ENCODE results near the gene PFDN1.

PFDN1 gene

DNA sequence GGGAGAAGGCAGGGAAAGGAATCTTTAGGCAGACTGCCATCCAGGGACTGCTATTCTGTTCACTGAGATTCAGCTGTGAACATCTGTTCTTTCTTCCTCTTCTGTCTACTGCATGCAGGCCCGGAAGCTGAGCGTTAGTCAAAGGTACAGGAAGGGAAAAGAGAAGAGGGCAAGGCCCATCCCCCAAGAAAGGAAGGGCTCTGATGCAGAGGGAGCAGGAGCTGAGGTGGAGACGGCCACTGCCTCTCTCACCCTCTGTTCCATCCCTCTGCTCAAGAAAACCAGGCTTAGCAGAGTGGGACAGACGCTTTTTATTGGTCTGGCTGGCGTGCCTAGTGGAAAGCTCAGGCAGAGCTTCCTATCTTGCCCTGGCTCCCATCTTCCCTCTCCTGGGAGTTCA lies 57.6 kb downstream of the PFDN1 start:
- H3K9me3 ChIP-seq (ENCODE audit: control insufficient read depth, insufficient read depth, low read depth, low read length), result no peaks in the 10 kb centered on the region

DNA sequence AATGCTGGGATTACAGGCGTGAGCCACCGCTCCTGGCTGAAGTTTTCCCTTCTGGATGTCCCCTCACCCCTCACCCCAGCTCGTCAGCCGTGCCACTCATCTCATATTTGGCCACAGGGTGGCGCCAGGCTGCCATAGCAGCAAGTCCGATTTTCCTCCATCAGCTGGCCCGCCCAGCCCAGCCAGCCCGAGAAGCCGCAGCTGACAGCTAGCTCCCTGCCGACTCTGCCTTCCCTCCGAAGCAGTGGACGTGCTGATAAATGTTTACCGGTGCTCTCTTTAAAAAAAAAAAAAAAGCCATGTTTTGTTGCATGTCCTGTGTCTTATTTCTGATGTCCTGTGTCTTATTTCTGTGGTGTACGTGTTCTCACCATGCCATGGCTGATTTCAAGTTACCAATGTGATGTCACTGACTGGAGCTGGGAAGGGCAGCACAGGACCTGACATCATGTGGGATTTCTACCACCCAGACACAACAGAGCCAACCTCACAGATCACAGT lies 58.3 kb downstream of the PFDN1 start:
- Histone ChIP-seq H3K9me3 (ENCODE audit: control insufficient read depth, insufficient read depth, low read depth, low read length) (no peaks in the 10 kb centered on the region), H3K9ac (ENCODE audit: low read length) (no peak overlapping the region), H3K4me3 (ENCODE audit: low read depth, low read length) (no peak overlapping the region), H3K4me1 (ENCODE audit: control insufficient read depth, insufficient read depth, low read length) (peaks cover 36% of the 10 kb centered on the region), H3K27ac (ENCODE audit: low read depth, low read length) (no peak overlapping the region), H3K27me3 (ENCODE audit: control insufficient read depth, insufficient read depth, low read length) (no peaks in the 10 kb centered on the region), H3K36me3 (ENCODE audit: control insufficient read depth, insufficient read depth, low read length) (peaks cover 10% of the 10 kb centered on the region)

More for the DNA sequence above, 57.6 kb downstream of the PFDN1 start:
- Histone ChIP-seq H3K9ac (ENCODE audit: low read length) (no peak overlapping the region), H3K27me3 (ENCODE audit: control insufficient read depth, insufficient read depth, low read length) (no peaks in the 10 kb centered on the region), H3K36me3 (ENCODE audit: control insufficient read depth, insufficient read depth, low read length) (peaks cover 14% of the 10 kb centered on the region), H3K4me3 (ENCODE audit: low read depth, low read length) (no peak overlapping the region), H3K4me1 (ENCODE audit: control insufficient read depth, insufficient read depth, low read length) (peaks cover 36% of the 10 kb centered on the region), H3K27ac (ENCODE audit: low read depth, low read length) (no peak overlapping the region)

DNA sequence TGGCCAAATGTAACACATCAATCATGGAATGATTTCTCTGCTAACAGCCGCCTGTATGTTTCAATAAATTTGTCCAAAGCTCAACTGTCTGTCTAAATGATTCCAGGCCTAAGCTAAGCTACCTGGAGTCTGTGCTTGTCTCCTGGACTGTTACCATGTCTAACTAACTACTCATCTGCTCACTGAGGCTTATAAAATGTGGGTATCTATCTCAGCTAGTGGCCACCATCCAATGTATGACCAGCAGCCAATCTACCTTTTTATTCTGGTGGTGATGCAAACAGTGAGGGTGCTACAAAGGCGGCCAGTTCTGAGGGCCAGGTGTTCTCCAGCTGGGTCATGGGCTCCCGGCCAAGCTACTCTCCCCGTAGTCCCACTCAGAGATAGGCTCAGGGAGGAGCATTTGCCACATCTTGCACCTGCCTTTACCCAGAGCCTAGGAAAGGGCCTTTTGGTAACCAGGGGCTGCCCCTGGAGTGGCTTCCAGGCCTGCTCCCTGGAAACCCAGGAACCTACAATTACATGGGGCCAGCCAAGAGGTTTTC lies 59.1 kb downstream of the PFDN1 start:
- Histone ChIP-seq H3K9ac (ENCODE audit: low read length) (no peak overlapping the region), H3K27me3 (ENCODE audit: control insufficient read depth, insufficient read depth, low read length) (no peaks in the 10 kb centered on the region), H3K4me3 (ENCODE audit: low read depth, low read length) (no peak overlapping the region), H3K27ac (ENCODE audit: low read depth, low read length) (no peak overlapping the region), H3K36me3 (ENCODE audit: control insufficient read depth, insufficient read depth, low read length) (peaks cover 10% of the 10 kb centered on the region), H3K4me1 (ENCODE audit: control insufficient read depth, insufficient read depth, low read length) (peaks cover 36% of the 10 kb centered on the region), H3K9me3 (ENCODE audit: control insufficient read depth, insufficient read depth, low read depth, low read length) (no peaks in the 10 kb centered on the region)

DNA sequence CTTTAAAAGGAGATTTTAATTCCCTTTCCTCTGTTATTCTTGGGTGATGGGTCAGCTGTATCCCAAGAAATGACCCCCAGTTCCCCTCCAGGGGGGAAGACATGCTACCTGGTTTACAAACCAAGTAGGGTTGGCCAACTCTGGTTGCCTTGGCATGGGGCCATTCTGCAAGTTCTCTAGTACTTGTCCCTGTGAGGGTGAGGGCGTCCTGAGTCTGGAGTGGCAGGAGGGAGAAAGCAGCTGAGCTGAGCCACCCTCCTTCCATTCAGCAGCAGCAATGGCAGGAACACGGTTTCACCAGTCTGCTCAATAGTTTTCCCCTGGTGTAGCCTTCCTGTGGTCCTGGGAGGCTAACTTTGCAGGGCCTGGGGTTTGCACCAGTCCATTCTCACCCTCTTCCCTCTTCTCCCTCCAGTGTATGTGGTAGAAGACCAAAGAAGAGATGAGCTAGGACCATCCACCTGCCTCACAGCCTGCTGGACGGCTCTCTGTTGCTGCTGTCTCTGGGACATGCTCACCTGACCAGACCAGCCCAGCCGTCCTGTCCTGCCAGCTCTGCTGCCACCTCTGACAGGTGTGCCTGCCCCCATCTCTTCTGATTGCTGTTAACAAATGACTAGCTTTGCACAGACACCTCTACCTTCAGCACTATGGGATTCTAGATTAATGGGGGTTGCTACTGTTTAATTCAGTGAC lies 59.9 kb downstream of the PFDN1 start:
- Histone ChIP-seq H3K9me3 (ENCODE audit: control insufficient read depth, insufficient read depth, low read depth, low read length) (no peaks in the 10 kb centered on the region), H3K27me3 (ENCODE audit: control insufficient read depth, insufficient read depth, low read length) (no peaks in the 10 kb centered on the region), H3K4me1 (ENCODE audit: control insufficient read depth, insufficient read depth, low read length) (peaks cover 36% of the 10 kb centered on the region), H3K4me3 (ENCODE audit: low read depth, low read length) (no peak overlapping the region), H3K27ac (ENCODE audit: low read depth, low read length) (no peak overlapping the region), H3K36me3 (ENCODE audit: control insufficient read depth, insufficient read depth, low read length) (peaks cover 10% of the 10 kb centered on the region), H3K9ac (ENCODE audit: low read length) (no peak overlapping the region)

DNA sequence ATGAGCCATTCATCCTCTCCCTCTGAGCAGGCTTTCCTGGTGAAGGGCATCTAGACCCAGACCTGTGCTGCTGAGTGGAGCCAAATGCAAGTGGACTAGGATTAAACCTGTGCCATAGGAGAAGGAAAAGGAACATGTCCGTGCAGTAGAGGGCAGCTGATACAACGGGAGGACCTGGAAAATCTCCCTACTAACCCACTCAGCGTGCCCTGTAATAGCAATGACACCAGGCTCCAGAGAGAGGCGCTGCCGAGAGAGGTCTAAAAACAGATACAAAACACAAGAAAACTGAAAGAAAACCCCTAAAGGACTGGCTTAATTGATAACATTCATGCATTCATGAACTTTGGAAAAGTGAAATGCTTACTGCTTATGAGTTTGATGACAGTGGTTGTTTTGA lies 60.8 kb downstream of the PFDN1 start:
- H3K27me3 ChIP-seq (ENCODE audit: control insufficient read depth, insufficient read depth, low read length), result no peaks in the 10 kb centered on the region
- H3K36me3 ChIP-seq (ENCODE audit: control insufficient read depth, insufficient read depth, low read length), result peaks cover 10% of the 10 kb centered on the region
- no peak overlapping the region for H3K9ac ChIP-seq (ENCODE audit: low read length)
- H3K4me3 ChIP-seq (ENCODE audit: low read depth, low read length), result no peak overlapping the region
- H3K27ac ChIP-seq (ENCODE audit: low read depth, low read length), result no peak overlapping the region
- peaks cover 36% of the 10 kb centered on the region for H3K4me1 ChIP-seq (ENCODE audit: control insufficient read depth, insufficient read depth, low read length)
- no peaks in the 10 kb centered on the region for H3K9me3 ChIP-seq (ENCODE audit: control insufficient read depth, insufficient read depth, low read depth, low read length)

DNA sequence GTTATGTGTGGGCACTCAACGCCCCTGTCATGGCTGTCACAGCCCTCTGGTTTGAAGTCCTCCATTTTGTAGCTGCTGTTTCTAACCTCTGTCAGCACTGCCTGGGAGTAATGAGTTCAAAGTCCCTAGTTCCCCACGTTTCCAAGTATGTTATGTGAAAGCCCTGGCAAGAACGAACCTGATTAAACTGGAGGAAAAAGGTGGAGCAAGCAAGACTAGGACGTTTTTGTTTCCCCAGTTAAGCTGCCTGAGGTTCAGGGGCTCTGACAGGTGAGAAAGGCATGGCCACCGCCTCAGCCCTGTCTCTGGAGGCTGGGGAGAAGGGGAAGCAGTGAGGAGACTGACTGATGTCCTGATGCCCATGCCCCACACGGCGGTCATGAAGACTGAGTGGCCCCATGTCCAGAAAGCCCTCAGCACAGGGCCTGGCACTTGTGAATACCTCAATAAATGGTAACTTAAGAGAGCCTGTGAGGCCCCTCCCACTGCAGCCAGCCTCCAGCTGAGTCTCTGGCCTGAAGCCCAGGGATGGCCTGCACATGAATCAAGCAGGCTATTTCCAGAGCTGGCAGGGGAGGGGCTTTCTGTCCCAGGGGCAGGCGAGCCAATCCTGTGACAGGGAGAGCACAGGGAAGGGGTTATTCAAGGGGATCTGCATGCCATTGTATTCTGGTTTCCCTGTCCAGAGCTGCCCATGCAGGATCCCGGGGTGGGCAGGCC lies 61.8 kb downstream of the PFDN1 start:
- no peak overlapping the region for H3K27ac ChIP-seq (ENCODE audit: low read depth, low read length)
- H3K9ac ChIP-seq (ENCODE audit: low read length), result no peak overlapping the region
- H3K4me1 ChIP-seq (ENCODE audit: control insufficient read depth, insufficient read depth, low read length), result peaks cover 28% of the 10 kb centered on the region
- no peak overlapping the region for H3K4me3 ChIP-seq (ENCODE audit: low read depth, low read length)
- H3K36me3 ChIP-seq (ENCODE audit: control insufficient read depth, insufficient read depth, low read length), result peaks cover 10% of the 10 kb centered on the region
- H3K27me3 ChIP-seq (ENCODE audit: control insufficient read depth, insufficient read depth, low read length), result no peaks in the 10 kb centered on the region
- H3K9me3 ChIP-seq (ENCODE audit: control insufficient read depth, insufficient read depth, low read depth, low read length), result no peaks in the 10 kb centered on the region

DNA sequence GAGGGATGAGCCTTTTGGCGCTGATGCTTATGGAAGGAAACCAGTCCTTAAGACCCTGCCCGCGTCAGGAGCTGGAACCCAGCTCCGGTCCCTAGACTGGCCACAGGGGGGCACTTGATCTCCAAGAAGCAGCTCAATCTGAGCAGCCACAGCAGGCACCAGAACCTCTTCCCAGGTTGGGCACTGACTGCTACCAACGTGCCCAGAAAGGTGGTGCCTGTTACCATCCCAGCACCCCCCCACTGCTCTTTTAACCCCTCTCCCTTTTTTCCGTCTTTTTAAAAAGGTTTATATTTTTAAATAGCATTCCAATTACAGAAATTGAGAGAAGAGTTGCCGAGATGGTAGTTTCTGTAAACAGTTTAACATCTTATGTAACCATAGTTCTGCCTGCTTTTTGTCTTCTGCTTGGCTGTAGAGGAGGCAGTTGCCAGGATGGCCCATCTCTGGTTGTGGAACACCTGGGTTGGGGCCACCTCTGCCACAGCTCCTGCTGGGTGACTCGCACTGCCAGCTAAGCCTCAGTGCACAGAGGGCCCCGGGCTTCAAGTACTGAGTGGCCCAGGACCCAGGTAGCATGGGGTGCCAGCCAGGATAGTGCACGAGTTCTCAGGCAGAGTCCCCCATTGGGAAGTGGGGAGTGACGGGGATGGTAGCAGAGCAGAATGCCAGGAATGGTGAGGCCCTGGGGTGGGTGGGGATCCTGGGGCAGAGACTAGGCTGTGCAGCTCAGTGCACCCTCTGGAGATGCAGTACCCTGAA lies 62.8 kb downstream of the PFDN1 start:
- Histone ChIP-seq H3K9ac (ENCODE audit: low read length) (no peak overlapping the region), H3K9me3 (ENCODE audit: control insufficient read depth, insufficient read depth, low read depth, low read length) (no peaks in the 10 kb centered on the region), H3K27me3 (ENCODE audit: control insufficient read depth, insufficient read depth, low read length) (no peaks in the 10 kb centered on the region), H3K27ac (ENCODE audit: low read depth, low read length) (no peak overlapping the region), H3K4me1 (ENCODE audit: control insufficient read depth, insufficient read depth, low read length) (peaks cover 20% of the 10 kb centered on the region), H3K4me3 (ENCODE audit: low read depth, low read length) (no peak overlapping the region), H3K36me3 (ENCODE audit: control insufficient read depth, insufficient read depth, low read length) (peaks cover 10% of the 10 kb centered on the region)

DNA sequence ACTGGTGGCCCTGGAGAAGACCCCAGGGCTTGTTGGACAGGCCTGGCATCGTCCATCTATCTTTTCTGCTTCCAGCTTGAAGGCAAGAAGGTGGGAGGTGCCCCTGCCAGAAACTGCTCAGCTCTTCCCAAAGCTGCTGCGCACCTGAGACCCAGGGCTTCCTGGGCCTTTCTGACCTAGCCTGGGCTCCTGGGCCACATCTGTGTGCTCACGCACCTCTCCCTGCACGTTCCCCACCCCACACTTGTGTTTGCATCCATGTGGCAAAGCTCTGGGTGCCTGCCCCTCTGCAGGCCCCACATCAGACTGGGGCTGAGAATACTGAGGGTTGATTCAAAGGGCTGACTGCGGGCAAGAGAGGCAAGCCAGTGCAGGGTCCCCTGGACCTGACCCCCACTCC lies 63.4 kb downstream of the PFDN1 start:
- Histone ChIP-seq H3K36me3 (ENCODE audit: control insufficient read depth, insufficient read depth, low read length) (peaks cover 7% of the 10 kb centered on the region; the same call in 1 of the 2 replicates), H3K4me3 (ENCODE audit: low read depth, low read length) (no peak overlapping the region), H3K9me3 (ENCODE audit: control insufficient read depth, insufficient read depth, low read depth, low read length) (no peaks in the 10 kb centered on the region), H3K27me3 (ENCODE audit: control insufficient read depth, insufficient read depth, low read length) (no peaks in the 10 kb centered on the region), H3K4me1 (ENCODE audit: control insufficient read depth, insufficient read depth, low read length) (peaks cover 16% of the 10 kb centered on the region), H3K9ac (ENCODE audit: low read length) (no peak overlapping the region), H3K27ac (ENCODE audit: low read depth, low read length) (no peak overlapping the region)

DNA sequence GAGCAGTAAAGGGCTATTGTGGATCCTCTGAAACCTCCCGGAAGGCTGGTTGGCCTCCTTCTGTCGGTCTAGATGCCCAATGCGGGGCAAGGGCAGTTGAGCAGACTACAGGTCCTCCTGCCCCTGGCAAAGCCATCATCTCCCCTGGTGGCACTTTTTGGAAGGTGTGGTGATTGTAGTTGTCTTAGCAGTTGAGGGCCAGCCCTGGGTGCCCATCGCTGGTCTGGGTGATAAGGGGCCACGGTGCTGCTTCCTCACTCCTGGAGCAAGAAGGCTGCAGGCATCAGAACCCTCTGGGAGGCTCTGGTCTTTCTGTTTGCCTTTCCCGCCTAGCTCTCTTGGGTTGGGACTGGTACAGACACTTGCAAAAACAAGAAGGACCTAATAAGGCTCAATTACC lies 64.1 kb downstream of the PFDN1 start:
- Histone ChIP-seq H3K4me3 (ENCODE audit: low read depth, low read length) (no peak overlapping the region), H3K27me3 (ENCODE audit: control insufficient read depth, insufficient read depth, low read length) (no peaks in the 10 kb centered on the region), H3K9ac (ENCODE audit: low read length) (no peak overlapping the region), H3K9me3 (ENCODE audit: control insufficient read depth, insufficient read depth, low read depth, low read length) (no peaks in the 10 kb centered on the region), H3K27ac (ENCODE audit: low read depth, low read length) (no peak overlapping the region), H3K36me3 (ENCODE audit: control insufficient read depth, insufficient read depth, low read length) (peaks cover 5% of the 10 kb centered on the region; the same call in 1 of the 2 replicates), H3K4me1 (ENCODE audit: control insufficient read depth, insufficient read depth, low read length) (peaks cover 16% of the 10 kb centered on the region)

DNA sequence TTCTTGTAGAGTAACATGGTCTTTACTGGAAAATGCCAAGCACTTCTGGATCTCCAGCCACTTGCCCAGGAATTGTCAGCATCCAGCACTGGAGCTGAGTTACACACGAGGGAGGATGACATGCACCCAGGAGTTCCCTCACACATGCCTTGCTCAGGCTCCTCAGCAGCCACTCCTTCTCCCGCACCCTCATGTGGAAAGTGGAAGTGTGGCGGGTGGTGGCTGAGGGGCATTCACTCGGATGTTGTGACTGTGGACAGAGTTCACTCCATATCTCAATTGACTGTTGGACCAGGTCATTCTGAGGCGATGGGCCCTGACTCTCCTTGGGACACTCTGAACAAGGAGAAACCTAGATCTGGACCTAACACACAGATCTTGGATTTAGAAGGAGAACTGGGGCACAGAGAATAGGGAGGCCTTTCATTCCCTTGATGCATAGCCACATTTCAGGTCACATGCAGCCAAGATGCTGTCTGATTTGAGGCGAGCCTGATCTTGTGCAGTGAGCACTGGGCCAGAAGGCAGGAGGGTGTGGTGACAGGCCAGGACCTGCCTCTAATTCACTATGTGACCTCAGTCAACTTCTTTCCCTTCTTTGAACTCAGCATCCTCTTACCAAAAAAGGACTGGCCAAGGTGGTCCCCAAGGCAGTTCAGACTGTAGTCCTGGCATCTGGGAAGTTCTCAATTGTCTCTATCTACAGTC lies 65.9 kb downstream of the PFDN1 start:
- H3K9ac ChIP-seq (ENCODE audit: low read length), result no peak overlapping the region
- no peaks in the 10 kb centered on the region for H3K9me3 ChIP-seq (ENCODE audit: control insufficient read depth, insufficient read depth, low read depth, low read length)
- H3K27ac ChIP-seq (ENCODE audit: low read depth, low read length), result no peak overlapping the region
- H3K4me1 ChIP-seq (ENCODE audit: control insufficient read depth, insufficient read depth, low read length), result peaks cover 13% of the 10 kb centered on the region
- no peaks in the 10 kb centered on the region for H3K36me3 ChIP-seq (ENCODE audit: control insufficient read depth, insufficient read depth, low read length)
- H3K27me3 ChIP-seq (ENCODE audit: control insufficient read depth, insufficient read depth, low read length), result no peaks in the 10 kb centered on the region
- H3K4me3 ChIP-seq (ENCODE audit: low read depth, low read length), result no peak overlapping the region

Data from HUES6 (cell line).